ENCODE data around the gene RGS3. TPM values are rescaled to one million over a fixed set of nuclear protein-coding genes. Genes with fewer than 3 reads are reported as not detected.
"Not testable (repeated sequence)": the region's sequence is repeated elsewhere in the genome, so short reads cannot be mapped to it uniquely, and the experiment has no call there.

RGS3 gene
- total and polyA plus RNA-seq, 7 experiments from 2014 or later: 4.9 to 43.4 (median 11.6) TPM

DNA sequence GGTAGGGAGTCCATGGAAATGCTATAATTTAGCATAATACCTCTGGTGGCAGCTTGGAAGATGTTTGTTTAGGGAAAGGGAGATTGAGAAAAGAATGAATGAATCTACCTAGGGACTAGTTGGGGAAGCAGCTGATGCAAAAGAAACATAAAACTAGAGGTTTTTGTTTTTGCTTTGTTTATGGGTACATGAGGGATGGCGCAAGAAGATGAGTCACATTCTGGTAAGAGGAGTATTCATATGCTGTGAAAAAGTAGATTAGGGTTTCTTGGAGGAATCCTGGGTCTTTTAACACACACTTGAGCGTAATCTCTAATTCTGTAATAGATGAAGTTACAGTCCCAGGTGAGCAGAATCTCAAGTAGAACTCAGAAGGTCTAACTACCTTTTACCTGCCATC lies 35.9 kb upstream of the RGS3 start:
- Histone ChIP-seq H3K9me3 (ENCODE audit: control insufficient read depth in 2 of 3, low read length in 3 of 3) (no peaks in the 10 kb centered on the region), H3K4me3 (ENCODE audit: low read length) (no peak overlapping the region), H3K36me3 (ENCODE audit: control insufficient read depth in 2 of 3, insufficient read depth in 3 of 3, low read length in 3 of 3) (no peaks in the 10 kb centered on the region), H3K4me1 (ENCODE audit: control insufficient read depth in 2 of 2, insufficient read depth in 2 of 2, low read length in 2 of 2) (no peaks in the 10 kb centered on the region), H3K27me3 (ENCODE audit: control insufficient read depth in 2 of 2, insufficient read depth in 2 of 2, low read length in 2 of 2) (no peaks in the 10 kb centered on the region), H3K27ac (ENCODE audit: low read depth, low read length) (no peak overlapping the region)
- H3K9me3 Mint-ChIP-seq: peaks cover 0 to 3% (median 0%) of the 10 kb centered on the region in 11 donors
- H3K36me3 Mint-ChIP-seq: peaks cover 0 to 2% (median 0%) of the 10 kb centered on the region in 5 donors
- CTCF ChIA-PET: no interaction called here
- peaks cover 0 to 5% (median 0%) of the 10 kb centered on the region in 7 donors for H3K4me1 Mint-ChIP-seq
- intact Hi-C loops (cut with micrococcal nuclease): no loop called here
- ATAC-seq (no peak), DNase-seq (no peak)
- H3K27me3 Mint-ChIP-seq: peaks cover 0 to 35% (median 6%) of the 10 kb centered on the region in 5 donors
- POLR2A ChIA-PET: no interaction called here
- no peak overlapping the region for H3K4me3 Mint-ChIP-seq
- no peak overlapping the region for H3K27ac Mint-ChIP-seq

DNA sequence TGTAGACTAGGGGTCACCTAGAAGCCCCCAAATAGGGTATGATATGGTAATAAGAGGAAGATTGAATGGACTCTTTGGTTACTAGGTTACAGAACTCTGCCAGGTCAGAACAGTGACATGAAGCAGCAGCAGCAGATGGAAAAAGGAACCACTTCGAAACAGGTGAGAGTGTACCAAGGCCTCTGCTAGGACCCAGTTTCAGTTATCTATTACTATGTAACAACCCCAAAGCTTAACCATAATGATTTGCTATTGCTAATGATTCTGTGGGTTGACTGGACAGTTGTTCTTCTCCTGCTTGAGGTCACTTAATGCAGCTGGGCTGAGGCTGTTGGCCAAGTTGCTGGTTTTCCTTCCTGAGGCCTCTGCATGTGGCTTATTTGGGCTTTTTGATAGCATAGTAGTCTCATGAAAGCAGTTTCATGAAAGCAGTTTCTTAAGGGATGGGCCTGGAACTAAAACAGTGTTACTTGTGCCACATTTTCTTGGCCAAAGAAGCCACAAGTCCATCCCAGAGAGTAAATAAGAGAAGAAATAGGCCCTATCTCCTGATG lies 35.4 kb upstream of the RGS3 start:
- intact Hi-C loops (cut with micrococcal nuclease): no loop called here
- H3K4me1 Mint-ChIP-seq: peaks cover 0 to 5% (median 0%) of the 10 kb centered on the region in 7 donors
- no peak overlapping the region for H3K4me3 Mint-ChIP-seq
- CTCF ChIA-PET: no interaction called here
- DNase-seq (no peak), ATAC-seq (no peak)
- Histone ChIP-seq H3K4me1 (ENCODE audit: control insufficient read depth in 2 of 2, insufficient read depth in 2 of 2, low read length in 2 of 2) (no peaks in the 10 kb centered on the region), H3K36me3 (ENCODE audit: control insufficient read depth in 2 of 3, insufficient read depth in 3 of 3, low read length in 3 of 3) (no peaks in the 10 kb centered on the region), H3K27me3 (ENCODE audit: control insufficient read depth in 2 of 2, insufficient read depth in 2 of 2, low read length in 2 of 2) (no peaks in the 10 kb centered on the region), H3K4me3 (ENCODE audit: low read length) (no peak overlapping the region), H3K27ac (ENCODE audit: low read depth, low read length) (no peak overlapping the region), H3K9me3 (ENCODE audit: control insufficient read depth in 2 of 3, low read length in 3 of 3) (no peaks in the 10 kb centered on the region)
- POLR2A ChIA-PET: no interaction called here
- peaks cover 0 to 4% (median 0%) of the 10 kb centered on the region in 5 donors for H3K36me3 Mint-ChIP-seq
- H3K27me3 Mint-ChIP-seq: peaks cover 0 to 37% (median 6%) of the 10 kb centered on the region in 5 donors
- peaks cover 0 to 8% (median 0%) of the 10 kb centered on the region in 11 donors for H3K9me3 Mint-ChIP-seq
- H3K27ac Mint-ChIP-seq: no peak overlapping the region

DNA sequence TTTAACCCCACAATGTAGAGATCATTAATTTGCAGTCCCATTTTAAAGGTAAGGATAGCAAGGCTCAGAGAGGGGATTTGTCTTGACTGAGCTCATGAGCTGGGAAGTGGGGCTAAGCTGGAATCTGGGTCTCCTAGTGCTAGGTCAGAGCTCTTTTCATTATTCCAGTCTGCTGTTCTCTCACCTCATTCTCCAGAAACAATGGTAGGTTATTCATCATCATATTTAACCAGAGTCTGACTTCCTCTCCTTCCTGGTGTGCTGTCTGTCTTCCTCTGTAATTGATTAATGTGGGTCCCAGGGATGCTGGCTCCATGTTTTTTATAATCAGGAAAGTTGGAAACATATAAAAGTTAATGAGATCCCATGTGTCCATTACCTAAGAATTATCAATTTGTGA lies 32.3 kb upstream of the RGS3 start:
- ChIA-PET CTCF (interaction anchor here (1.0 kb wide), 1 partner anchor 226 kb away, joined by 3 read pairs; no protein-coding TSS in a partner anchor), POLR2A (no interaction called here)
- Histone ChIP-seq H3K4me3 (ENCODE audit: low read length) (no peak overlapping the region), H3K27me3 (ENCODE audit: control insufficient read depth in 2 of 2, insufficient read depth in 2 of 2, low read length in 2 of 2) (no peaks in the 10 kb centered on the region), H3K9me3 (ENCODE audit: control insufficient read depth in 2 of 3, low read length in 3 of 3) (no peaks in the 10 kb centered on the region), H3K27ac (ENCODE audit: low read depth, low read length) (no peak overlapping the region), H3K36me3 (ENCODE audit: control insufficient read depth in 2 of 3, insufficient read depth in 3 of 3, low read length in 3 of 3) (no peaks in the 10 kb centered on the region), H3K4me1 (ENCODE audit: control insufficient read depth in 2 of 2, insufficient read depth in 2 of 2, low read length in 2 of 2) (no peaks in the 10 kb centered on the region)
- Mint-ChIP-seq H3K4me3 (no peak overlapping the region), H3K36me3 (peaks cover 0 to 4% (median 0%) of the 10 kb centered on the region in 5 donors), H3K27me3 (peaks cover 0 to 32% (median 0%) of the 10 kb centered on the region in 5 donors), H3K4me1 (peaks cover 0 to 4% (median 0%) of the 10 kb centered on the region in 7 donors), H3K27ac (no peak overlapping the region), H3K9me3 (peaks cover 0 to 15% (median 0%) of the 10 kb centered on the region in 11 donors)
- no peak for DNase-seq
- intact Hi-C loops (cut with micrococcal nuclease): no loop called here
- ATAC-seq: no peak

DNA sequence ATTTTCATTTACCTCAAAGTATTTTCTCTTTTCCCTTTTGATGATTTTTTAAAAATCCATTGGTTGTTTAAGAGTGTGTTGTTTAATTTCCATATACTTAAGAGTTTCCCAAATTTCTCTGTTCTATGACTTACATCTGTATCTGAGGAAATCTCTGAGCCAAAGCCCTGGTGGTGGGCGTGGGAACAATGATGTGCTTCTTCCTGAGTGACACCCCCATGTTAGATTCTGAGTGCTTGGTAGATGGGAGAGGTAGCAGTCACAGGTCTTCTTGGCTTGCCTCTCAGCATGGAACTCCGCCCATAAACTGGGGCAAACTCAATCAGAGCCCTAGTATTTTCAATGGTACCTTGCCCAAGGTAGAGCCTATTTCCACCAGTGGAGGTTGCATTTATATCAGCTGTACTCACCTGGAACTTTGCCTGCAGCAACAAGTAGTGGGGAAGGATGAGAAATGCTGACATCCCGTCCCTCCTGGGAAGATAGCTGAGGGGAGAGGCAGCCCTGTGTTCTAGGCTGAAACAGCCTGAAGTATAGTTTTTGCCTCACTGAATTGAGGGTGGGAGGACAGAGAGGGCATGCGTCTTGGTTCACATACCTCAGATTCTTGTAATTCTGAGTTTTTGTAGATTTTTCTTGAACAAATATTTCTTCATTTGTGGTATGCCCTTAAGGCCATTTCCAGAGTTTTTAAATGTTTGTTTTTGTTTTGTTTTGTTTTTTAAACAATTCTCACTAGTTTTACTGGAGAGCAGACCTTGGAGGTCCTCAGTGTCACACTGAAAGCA lies 26.6 kb upstream of the RGS3 start:
- H3K27me3 Mint-ChIP-seq: peaks cover 0 to 31% (median 0%) of the 10 kb centered on the region in 5 donors
- Histone ChIP-seq H3K27me3 (ENCODE audit: control insufficient read depth in 2 of 2, insufficient read depth in 2 of 2, low read length in 2 of 2) (no peaks in the 10 kb centered on the region), H3K4me1 (ENCODE audit: control insufficient read depth in 2 of 2, insufficient read depth in 2 of 2, low read length in 2 of 2) (no peaks in the 10 kb centered on the region), H3K36me3 (ENCODE audit: control insufficient read depth in 2 of 3, insufficient read depth in 3 of 3, low read length in 3 of 3) (no peaks in the 10 kb centered on the region), H3K4me3 (ENCODE audit: low read length) (no peak overlapping the region), H3K9me3 (ENCODE audit: control insufficient read depth in 2 of 3, low read length in 3 of 3) (no peaks in the 10 kb centered on the region), H3K27ac (ENCODE audit: low read depth, low read length) (no peak overlapping the region)
- intact Hi-C loops (cut with micrococcal nuclease): no loop called here
- CTCF ChIA-PET: no interaction called here
- DNase-seq (no peak), ATAC-seq (no peak)
- H3K9me3 Mint-ChIP-seq: peaks cover 0 to 15% (median 0%) of the 10 kb centered on the region in 11 donors
- no peak overlapping the region for H3K4me3 Mint-ChIP-seq
- H3K27ac Mint-ChIP-seq: no peak overlapping the region
- H3K4me1 Mint-ChIP-seq: peaks cover 0 to 4% (median 0%) of the 10 kb centered on the region in 7 donors
- peaks cover 0 to 4% (median 0%) of the 10 kb centered on the region in 5 donors for H3K36me3 Mint-ChIP-seq
- POLR2A ChIA-PET: no interaction called here

DNA sequence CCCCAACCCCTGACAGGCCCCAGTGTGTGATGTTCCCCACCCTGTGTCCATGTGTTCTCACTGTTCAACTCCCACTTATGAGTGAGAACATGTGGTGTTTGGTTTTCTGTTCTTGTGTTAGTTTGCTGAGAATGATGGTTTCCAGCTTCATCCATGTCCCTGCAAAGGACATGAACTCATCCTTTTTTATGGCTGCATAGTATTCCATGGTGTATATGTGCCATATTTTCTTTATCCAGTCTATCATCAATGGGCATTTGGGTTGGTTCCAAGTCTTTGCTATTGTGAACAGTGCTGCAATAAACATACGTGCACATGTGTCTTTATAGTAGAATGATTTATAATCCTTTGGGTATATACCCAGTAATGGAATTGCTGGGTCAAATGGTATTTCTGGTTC lies 25.8 kb upstream of the RGS3 start:
- intact Hi-C loops (cut with micrococcal nuclease); H3K9me3 ChIP-seq (ENCODE audit: control insufficient read depth in 2 of 3, low read length in 3 of 3); POLR2A ChIA-PET; H3K4me1 Mint-ChIP-seq; H3K27me3 ChIP-seq (ENCODE audit: control insufficient read depth in 2 of 2, insufficient read depth in 2 of 2, low read length in 2 of 2); H3K36me3 Mint-ChIP-seq; DNase-seq; H3K4me1 ChIP-seq (ENCODE audit: control insufficient read depth in 2 of 2, insufficient read depth in 2 of 2, low read length in 2 of 2); H3K27ac Mint-ChIP-seq; ATAC-seq; H3K4me3 ChIP-seq (ENCODE audit: low read length); H3K4me3 Mint-ChIP-seq; CTCF ChIA-PET; H3K27ac ChIP-seq (ENCODE audit: low read depth, low read length); H3K36me3 ChIP-seq (ENCODE audit: control insufficient read depth in 2 of 3, insufficient read depth in 3 of 3, low read length in 3 of 3): not testable (repeated sequence)
- Mint-ChIP-seq H3K27me3 (peaks cover 0 to 24% (median 0%) of the 10 kb centered on the region in 5 donors), H3K9me3 (peaks cover 0 to 11% (median 0%) of the 10 kb centered on the region in 11 donors)

DNA sequence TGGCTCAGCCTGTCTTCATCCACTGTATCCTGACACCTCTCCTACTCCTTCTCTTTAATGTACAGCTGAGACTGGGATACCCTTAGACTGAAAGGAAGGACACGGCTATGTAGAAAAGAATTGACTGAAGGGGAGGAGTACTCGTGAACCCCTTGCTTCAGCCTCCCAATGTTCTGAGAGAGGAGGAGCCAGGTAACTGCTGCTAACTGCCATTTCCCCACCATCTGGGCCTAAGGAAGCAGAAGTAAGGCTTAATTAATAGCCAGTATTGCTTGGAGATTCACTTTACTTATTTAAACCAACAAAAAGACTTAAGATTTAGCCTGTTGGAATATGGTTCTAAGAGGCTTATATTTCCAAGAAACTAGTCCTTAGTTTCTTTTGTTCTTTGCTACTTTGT lies 18.8 kb upstream of the RGS3 start:
- Histone ChIP-seq H3K4me3 (ENCODE audit: low read length) (no peak overlapping the region), H3K27ac (ENCODE audit: low read depth, low read length) (no peak overlapping the region), H3K27me3 (ENCODE audit: control insufficient read depth in 2 of 2, insufficient read depth in 2 of 2, low read length in 2 of 2) (no peaks in the 10 kb centered on the region), H3K9me3 (ENCODE audit: control insufficient read depth in 2 of 3, low read length in 3 of 3) (no peaks in the 10 kb centered on the region), H3K4me1 (ENCODE audit: control insufficient read depth in 2 of 2, insufficient read depth in 2 of 2, low read length in 2 of 2) (no peaks in the 10 kb centered on the region), H3K36me3 (ENCODE audit: control insufficient read depth in 2 of 3, insufficient read depth in 3 of 3, low read length in 3 of 3) (no peaks in the 10 kb centered on the region)
- Mint-ChIP-seq H3K4me1 (no peaks in the 10 kb centered on the region), H3K4me3 (no peak overlapping the region), H3K27ac (no peak overlapping the region), H3K27me3 (no peaks in the 10 kb centered on the region), H3K36me3 (no peaks in the 10 kb centered on the region), H3K9me3 (no peaks in the 10 kb centered on the region)
- POLR2A ChIA-PET: interaction anchor here (1.3 kb wide), 1 partner anchor 135 kb away, joined by 3 read pairs; no protein-coding TSS in a partner anchor
- no peak for DNase-seq
- ATAC-seq: no peak
- CTCF ChIA-PET: interaction anchor here (1.4 to 6.6 kb wide), 5 partner anchors 43 to 212 kb away, joined by 5 to 80 read pairs (median 35); partner anchors contain the start of gene ALAD
- intact Hi-C loops (cut with micrococcal nuclease): no loop called here
